Epithelial cell of esophagus (primary cell): ENCODE data around the gene MFN1.

Source experiments
- DNase-seq: peaks from one replicate; pipeline ENCODE4 v3.0.0; 2010; ENCODE audit warnings: low read depth
- H3K4me3 ChIP-seq: 2 replicates; pipeline ENCODE4 v1.5.1; 2011; ENCODE audit warnings: mild to moderate bottlenecking, low read length, control low read depth
- CTCF ChIP-seq: IDR thresholded peaks from 2 replicates; pipeline ENCODE4 v1.5.1; 2011; ENCODE audit warnings: low read depth, mild to moderate bottlenecking, low read length, control low read depth, inconsistent platforms; ENCODE audit not compliant: insufficient read depth; ENCODE audit errors: missing control alignments

Gene MFN1

GRCh38 chr3:179323197-179324110 is 24.1 kb upstream of the MFN1 start:
- peak; percentile 4 for TF ChIP-seq CTCF
- peak overlapping the region; percentile 80 for H3K4me3 ChIP-seq
- DNase-seq, result peak; percentile 71

GRCh38 chr3:179324270-179324754 is 23.2 kb upstream of the MFN1 start:
- TF ChIP-seq CTCF, result no peak
- DNase-seq, result peak; percentile 50
- peak overlapping the region; percentile 80 for H3K4me3 ChIP-seq

GRCh38 chr3:179330438-179330837 is 17.1 kb upstream of the MFN1 start:
- H3K4me3 ChIP-seq, result no peak overlapping the region
- no peak for DNase-seq
- TF ChIP-seq CTCF, result no peak

- DNase-seq, result no peak
- no peak for TF ChIP-seq CTCF
These were observed 15.3 kb upstream of the MFN1 start for GRCh38 chr3:179332240-179332639.

GRCh38 chr3:179333084-179333483 is 14.4 kb upstream of the MFN1 start:
- no peak for DNase-seq
- TF ChIP-seq CTCF, result no peak
- no peak overlapping the region for H3K4me3 ChIP-seq

More at GRCh38 chr3:179332240-179332639, 15.3 kb upstream of the MFN1 start:
- H3K4me3 ChIP-seq, result no peak overlapping the region

- no peak for TF ChIP-seq CTCF
- no peak overlapping the region for H3K4me3 ChIP-seq
- DNase-seq, result no peak
These were observed 11.1 kb upstream of the MFN1 start for GRCh38 chr3:179336345-179336929.
